Gastroesophageal sphincter (tissue), 3 donors: ENCODE measurements around the gene C1orf174.

ENCODE experiments used
- POLR2A ChIP-seq, 2 donors: fragments of 450-650 bp; IDR thresholded peaks; one replicate each; pipeline ENCODE4 v1.6.1; 2017; ENCODE audit warnings: antibody characterized with exemption in 2 of 2, mild to moderate bottlenecking in 2 of 2, moderate library complexity in 1 of 2
- TF ChIP-seq, protein P1 (sequence below), 4 experiments: fragments of 200-600 bp in 2 of 4; fragments of 450-650 bp in 2 of 4; sonication (generic) in 1 of 4; IDR thresholded peaks; one replicate each; pipeline ENCODE4 v1.5.1; 2017 to 2019; ENCODE audit warnings: antibody characterized with exemption in 4 of 4, mild to moderate bottlenecking in 2 of 4, moderate library complexity in 2 of 4

DNA sequence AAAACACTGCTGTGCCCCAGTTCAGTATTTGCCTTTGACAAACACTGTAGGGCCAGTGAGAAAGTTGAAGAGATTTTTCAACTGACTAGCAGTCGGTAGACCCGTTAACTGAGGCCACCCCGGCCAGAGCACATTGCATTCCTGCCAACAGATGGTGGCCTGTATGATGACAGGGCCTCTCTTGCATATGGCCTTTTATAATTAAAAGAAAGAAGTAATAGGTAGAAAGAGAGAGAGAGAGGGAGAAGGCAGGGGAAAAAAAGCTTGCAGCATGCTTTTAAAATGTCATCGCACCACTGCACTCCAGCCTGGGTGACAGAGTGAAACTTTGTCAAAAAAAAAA, 4.7 kb upstream of the C1orf174 start:
- TF ChIP-seq, protein P1, sequence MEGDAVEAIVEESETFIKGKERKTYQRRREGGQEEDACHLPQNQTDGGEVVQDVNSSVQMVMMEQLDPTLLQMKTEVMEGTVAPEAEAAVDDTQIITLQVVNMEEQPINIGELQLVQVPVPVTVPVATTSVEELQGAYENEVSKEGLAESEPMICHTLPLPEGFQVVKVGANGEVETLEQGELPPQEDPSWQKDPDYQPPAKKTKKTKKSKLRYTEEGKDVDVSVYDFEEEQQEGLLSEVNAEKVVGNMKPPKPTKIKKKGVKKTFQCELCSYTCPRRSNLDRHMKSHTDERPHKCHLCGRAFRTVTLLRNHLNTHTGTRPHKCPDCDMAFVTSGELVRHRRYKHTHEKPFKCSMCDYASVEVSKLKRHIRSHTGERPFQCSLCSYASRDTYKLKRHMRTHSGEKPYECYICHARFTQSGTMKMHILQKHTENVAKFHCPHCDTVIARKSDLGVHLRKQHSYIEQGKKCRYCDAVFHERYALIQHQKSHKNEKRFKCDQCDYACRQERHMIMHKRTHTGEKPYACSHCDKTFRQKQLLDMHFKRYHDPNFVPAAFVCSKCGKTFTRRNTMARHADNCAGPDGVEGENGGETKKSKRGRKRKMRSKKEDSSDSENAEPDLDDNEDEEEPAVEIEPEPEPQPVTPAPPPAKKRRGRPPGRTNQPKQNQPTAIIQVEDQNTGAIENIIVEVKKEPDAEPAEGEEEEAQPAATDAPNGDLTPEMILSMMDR (IDR thresholded peaks at IDR 0.05) = no peak
- no peak for TF ChIP-seq POLR2A (IDR thresholded peaks at IDR 0.05)
